ENCODE results near the gene ARHGEF33. TPM values are rescaled to one million over a fixed set of nuclear protein-coding genes. Genes with fewer than 3 reads are reported as not detected.

ARHGEF33 gene
- total and polyA plus RNA-seq, 2 experiments from 2014 or later = 0.27 to 0.31 TPM

GRCh38 chr2:38948995-38949394 is 59.3 kb downstream of the ARHGEF33 start:
- TF ChIP-seq EZH2 (IDR thresholded peaks at IDR 0.05; ENCODE audit: borderline replicate concordance) (no peak), CTCF (IDR thresholded peaks at IDR 0.05; ENCODE audit: poor library complexity) (no peak), EZH2phosphoT487 (IDR thresholded peaks at IDR 0.05; ENCODE audit: low read depth, severe bottlenecking, unreplicated experiment) (no peak)
- Histone ChIP-seq H3K4me2 (no peak overlapping the region), H3K79me2 (no peaks in the 10 kb centered on the region), H3K4me1 (ENCODE audit: insufficient read depth) (no peaks in the 10 kb centered on the region), H4K20me1 (ENCODE audit: insufficient read depth, poor library complexity, severe bottlenecking) (no peaks in the 10 kb centered on the region), H3K9me2 (replicated peaks; ENCODE audit: insufficient read depth) (no peaks in the 10 kb centered on the region), H3K36me3 (replicated peaks; ENCODE audit: insufficient read depth, low read depth) (no peaks in the 10 kb centered on the region), H3K9me3 (ENCODE audit: low read depth) (no peaks in the 10 kb centered on the region), H3K4me3 (no peak overlapping the region), H2AFZ (no peak overlapping the region), H3K27me3 (no peaks in the 10 kb centered on the region), H3K27ac (no peak overlapping the region)
- 70% methylated on average over 4 of the region's 4 CpGs for WGBS (ENCODE audit: low lambda C conversion rate, missing lambda C conversion rate)
- DNase-seq (ENCODE audit: low spot score) = no peak

GRCh38 chr2:38951766-38952165 is 62.1 kb downstream of the ARHGEF33 start:
- Histone ChIP-seq H3K4me3 (no peak overlapping the region), H2AFZ (no peak overlapping the region), H3K27me3 (no peaks in the 10 kb centered on the region), H3K27ac (no peak overlapping the region), H4K20me1 (ENCODE audit: insufficient read depth, poor library complexity, severe bottlenecking) (no peaks in the 10 kb centered on the region), H3K9me3 (ENCODE audit: low read depth) (no peaks in the 10 kb centered on the region), H3K36me3 (replicated peaks; ENCODE audit: insufficient read depth, low read depth) (no peaks in the 10 kb centered on the region), H3K4me2 (no peak overlapping the region), H3K4me1 (ENCODE audit: insufficient read depth) (no peaks in the 10 kb centered on the region), H3K79me2 (no peaks in the 10 kb centered on the region), H3K9me2 (replicated peaks; ENCODE audit: insufficient read depth) (no peaks in the 10 kb centered on the region)
- TF ChIP-seq CTCF (IDR thresholded peaks at IDR 0.05; ENCODE audit: poor library complexity) (no peak), EZH2phosphoT487 (IDR thresholded peaks at IDR 0.05; ENCODE audit: low read depth, severe bottlenecking, unreplicated experiment) (no peak), EZH2 (IDR thresholded peaks at IDR 0.05; ENCODE audit: borderline replicate concordance) (no peak)
- DNase-seq (ENCODE audit: low spot score) = no peak

- Histone ChIP-seq H3K79me2 (no peaks in the 10 kb centered on the region), H3K36me3 (replicated peaks; ENCODE audit: insufficient read depth, low read depth) (no peaks in the 10 kb centered on the region), H3K9me3 (ENCODE audit: low read depth) (no peaks in the 10 kb centered on the region), H3K4me2 (no peak overlapping the region), H2AFZ (no peak overlapping the region), H3K4me1 (ENCODE audit: insufficient read depth) (peaks cover 3% of the 10 kb centered on the region), H3K4me3 (no peak overlapping the region), H4K20me1 (ENCODE audit: insufficient read depth, poor library complexity, severe bottlenecking) (no peaks in the 10 kb centered on the region), H3K9me2 (replicated peaks; ENCODE audit: insufficient read depth) (no peaks in the 10 kb centered on the region), H3K27me3 (no peaks in the 10 kb centered on the region), H3K27ac (no peak overlapping the region)
- 94% methylated on average over 5 of the region's 5 CpGs for WGBS (ENCODE audit: low lambda C conversion rate, missing lambda C conversion rate)
- no peak for DNase-seq (ENCODE audit: low spot score)
- TF ChIP-seq EZH2phosphoT487 (IDR thresholded peaks at IDR 0.05; ENCODE audit: low read depth, severe bottlenecking, unreplicated experiment) (no peak), EZH2 (IDR thresholded peaks at IDR 0.05; ENCODE audit: borderline replicate concordance) (no peak), CTCF (IDR thresholded peaks at IDR 0.05; ENCODE audit: poor library complexity) (no peak)
Observed at GRCh38 chr2:38957972-38958371, 68.3 kb downstream of the ARHGEF33 start.

- Histone ChIP-seq H3K79me2 (no peaks in the 10 kb centered on the region), H3K9me3 (ENCODE audit: low read depth) (no peaks in the 10 kb centered on the region), H2AFZ (no peak overlapping the region), H3K9me2 (replicated peaks; ENCODE audit: insufficient read depth) (no peaks in the 10 kb centered on the region), H3K4me1 (ENCODE audit: insufficient read depth) (peaks cover 3% of the 10 kb centered on the region), H3K4me3 (no peak overlapping the region), H3K27ac (no peak overlapping the region), H3K4me2 (no peak overlapping the region), H4K20me1 (ENCODE audit: insufficient read depth, poor library complexity, severe bottlenecking) (no peaks in the 10 kb centered on the region), H3K27me3 (no peaks in the 10 kb centered on the region), H3K36me3 (replicated peaks; ENCODE audit: insufficient read depth, low read depth) (no peaks in the 10 kb centered on the region)
- TF ChIP-seq EZH2phosphoT487 (IDR thresholded peaks at IDR 0.05; ENCODE audit: low read depth, severe bottlenecking, unreplicated experiment) = no peak
- TF ChIP-seq CTCF (IDR thresholded peaks at IDR 0.05; ENCODE audit: poor library complexity) = no peak
- no peak for TF ChIP-seq EZH2 (IDR thresholded peaks at IDR 0.05; ENCODE audit: borderline replicate concordance)
- 97% methylated on average over 24 of the region's 24 CpGs for WGBS (ENCODE audit: low lambda C conversion rate, missing lambda C conversion rate)
- no peak for DNase-seq (ENCODE audit: low spot score)
Observed at GRCh38 chr2:38959466-38959865, 69.8 kb downstream of the ARHGEF33 start.

Measured in hepatocyte (in vitro differentiated cells).